GM12874 (cell line): ENCODE measurements around the gene SMO.

Source experiments
- TF ChIP-seq, protein P1 (sequence below): IDR thresholded peaks from 2 replicates; pipeline ENCODE4 v1.5.1; 2011; ENCODE audit warnings: low read depth, mild to moderate bottlenecking, control low read depth, low read length, moderate library complexity; ENCODE audit not compliant: insufficient read depth

SMO gene

DNA sequence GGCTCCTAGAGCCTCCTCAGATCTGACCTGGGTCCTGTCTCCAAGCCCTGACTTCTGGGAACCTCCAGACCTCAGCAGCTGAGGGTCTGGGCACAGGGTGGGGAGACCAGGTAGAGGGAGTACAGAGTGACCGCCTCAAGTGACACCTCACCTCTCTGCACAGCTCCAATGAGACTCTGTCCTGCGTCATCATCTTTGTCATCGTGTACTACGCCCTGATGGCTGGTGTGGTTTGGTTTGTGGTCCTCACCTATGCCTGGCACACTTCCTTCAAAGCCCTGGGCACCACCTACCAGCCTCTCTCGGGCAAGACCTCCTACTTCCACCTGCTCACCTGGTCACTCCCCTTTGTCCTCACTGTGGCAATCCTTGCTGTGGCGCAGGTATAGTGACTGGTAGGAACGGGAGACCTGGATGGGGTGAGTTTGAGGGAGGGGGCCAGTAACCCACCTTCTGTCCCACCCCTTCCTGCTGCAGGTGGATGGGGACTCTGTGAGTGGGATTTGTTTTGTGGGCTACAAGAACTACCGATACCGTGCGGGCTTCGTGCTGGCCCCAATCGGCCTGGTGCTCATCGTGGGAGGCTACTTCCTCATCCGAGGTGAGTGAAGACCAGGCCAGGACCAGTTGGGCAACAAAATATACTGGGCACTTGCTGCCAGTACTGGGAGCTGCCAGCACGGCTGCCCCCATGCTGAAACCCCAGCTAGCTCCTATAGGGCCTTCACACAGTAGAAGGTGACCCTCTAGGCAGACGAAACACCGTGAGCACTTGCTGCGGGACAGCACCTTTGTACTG lies 17.8 kb downstream of the SMO start:
- TF ChIP-seq, protein P1, sequence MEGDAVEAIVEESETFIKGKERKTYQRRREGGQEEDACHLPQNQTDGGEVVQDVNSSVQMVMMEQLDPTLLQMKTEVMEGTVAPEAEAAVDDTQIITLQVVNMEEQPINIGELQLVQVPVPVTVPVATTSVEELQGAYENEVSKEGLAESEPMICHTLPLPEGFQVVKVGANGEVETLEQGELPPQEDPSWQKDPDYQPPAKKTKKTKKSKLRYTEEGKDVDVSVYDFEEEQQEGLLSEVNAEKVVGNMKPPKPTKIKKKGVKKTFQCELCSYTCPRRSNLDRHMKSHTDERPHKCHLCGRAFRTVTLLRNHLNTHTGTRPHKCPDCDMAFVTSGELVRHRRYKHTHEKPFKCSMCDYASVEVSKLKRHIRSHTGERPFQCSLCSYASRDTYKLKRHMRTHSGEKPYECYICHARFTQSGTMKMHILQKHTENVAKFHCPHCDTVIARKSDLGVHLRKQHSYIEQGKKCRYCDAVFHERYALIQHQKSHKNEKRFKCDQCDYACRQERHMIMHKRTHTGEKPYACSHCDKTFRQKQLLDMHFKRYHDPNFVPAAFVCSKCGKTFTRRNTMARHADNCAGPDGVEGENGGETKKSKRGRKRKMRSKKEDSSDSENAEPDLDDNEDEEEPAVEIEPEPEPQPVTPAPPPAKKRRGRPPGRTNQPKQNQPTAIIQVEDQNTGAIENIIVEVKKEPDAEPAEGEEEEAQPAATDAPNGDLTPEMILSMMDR, result no peak

DNA sequence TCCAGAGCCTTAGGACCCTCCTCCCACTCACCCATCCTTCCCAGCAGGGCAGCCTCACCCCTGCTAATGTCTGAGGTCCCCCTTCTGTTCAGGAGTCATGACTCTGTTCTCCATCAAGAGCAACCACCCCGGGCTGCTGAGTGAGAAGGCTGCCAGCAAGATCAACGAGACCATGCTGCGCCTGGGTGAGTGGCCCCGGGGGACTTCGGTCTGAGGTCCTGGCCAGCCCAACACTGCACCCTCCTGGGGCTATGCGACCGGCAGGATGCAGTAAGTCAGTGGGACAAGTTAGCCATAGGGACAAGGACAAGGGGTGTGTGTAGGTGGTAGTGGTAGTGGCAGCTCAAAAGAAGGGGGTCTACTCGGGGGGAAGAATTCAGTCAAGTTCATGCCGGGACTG lies 20.2 kb downstream of the SMO start:
- TF ChIP-seq, protein P1, result no peak

DNA sequence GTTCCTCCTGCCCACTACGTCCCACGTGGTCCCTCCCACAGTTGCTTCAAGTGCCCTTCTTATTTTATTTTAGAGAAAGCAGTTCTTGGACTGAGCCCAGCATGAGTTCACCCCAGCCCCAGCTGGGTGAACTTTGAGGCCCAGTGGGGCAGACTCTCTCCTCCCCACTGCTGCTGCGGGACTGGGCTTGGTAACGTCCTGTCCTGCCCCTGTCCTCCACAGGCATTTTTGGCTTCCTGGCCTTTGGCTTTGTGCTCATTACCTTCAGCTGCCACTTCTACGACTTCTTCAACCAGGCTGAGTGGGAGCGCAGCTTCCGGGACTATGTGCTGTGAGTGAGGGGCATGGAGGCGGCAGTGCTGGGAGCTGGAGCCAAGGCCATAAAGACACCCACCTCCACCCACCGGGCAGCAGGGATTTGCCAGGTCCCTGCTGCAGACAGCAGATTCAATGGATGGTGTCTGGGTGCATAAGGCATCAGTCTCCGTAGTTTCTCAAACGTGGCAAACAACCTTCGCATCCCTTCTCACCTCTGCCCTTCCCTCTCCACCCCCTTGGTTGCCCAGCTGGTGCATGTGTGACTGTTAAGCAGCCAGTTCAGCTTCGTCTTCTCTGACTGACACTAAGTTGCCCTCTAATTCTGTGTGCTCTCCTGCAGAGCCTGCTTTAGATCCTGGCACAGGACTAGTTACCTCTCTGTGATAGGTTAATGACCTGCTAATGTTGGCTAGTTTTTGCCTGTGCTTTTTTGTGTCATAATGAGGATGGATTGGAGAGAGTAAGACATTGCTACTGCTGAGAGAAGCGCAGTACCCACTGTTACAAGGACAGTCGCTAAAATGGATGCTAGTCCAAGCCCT lies 20.9 kb downstream of the SMO start:
- TF ChIP-seq, protein P1, result no peak

DNA sequence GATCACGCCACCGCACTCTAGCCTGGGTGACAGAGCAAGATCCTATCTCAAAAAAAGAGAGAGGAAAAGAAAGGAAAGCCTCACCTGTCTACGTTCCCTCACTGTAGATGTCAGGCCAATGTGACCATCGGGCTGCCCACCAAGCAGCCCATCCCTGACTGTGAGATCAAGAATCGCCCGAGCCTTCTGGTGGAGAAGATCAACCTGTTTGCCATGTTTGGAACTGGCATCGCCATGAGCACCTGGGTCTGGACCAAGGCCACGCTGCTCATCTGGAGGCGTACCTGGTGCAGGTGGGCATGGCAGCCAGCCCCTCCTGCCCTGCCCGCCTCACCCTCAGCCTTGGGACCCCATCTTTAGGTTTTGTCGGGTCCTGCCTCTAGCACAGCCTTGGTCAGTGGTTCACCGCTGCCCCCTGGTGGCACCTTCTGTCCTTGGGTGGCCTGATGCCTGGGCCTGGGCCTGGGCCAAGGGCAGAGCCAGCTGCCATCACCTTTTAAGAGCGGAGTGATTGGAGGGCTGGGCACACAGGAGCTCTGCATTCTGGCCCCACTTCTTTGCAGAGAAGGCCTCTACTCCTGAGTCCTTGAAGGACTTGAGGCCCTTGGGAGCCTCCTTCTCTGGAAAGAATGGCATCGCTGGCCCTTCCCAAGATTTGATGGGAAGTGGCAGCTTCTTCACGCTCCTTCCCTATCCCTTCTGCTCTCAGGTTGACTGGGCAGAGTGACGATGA lies 22.0 kb downstream of the SMO start:
- TF ChIP-seq, protein P1, result peak; percentile 92

DNA sequence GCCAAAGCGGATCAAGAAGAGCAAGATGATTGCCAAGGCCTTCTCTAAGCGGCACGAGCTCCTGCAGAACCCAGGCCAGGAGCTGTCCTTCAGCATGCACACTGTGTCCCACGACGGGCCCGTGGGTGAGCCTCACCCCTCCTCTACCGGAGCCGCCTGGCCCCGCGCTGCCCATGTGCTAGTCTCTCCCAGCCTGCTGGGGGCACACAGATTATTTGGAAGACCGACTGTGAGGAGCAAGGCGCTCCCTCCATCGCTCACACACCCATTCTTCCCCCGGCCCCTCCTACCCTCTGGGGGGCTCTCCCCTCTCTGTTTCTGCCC lies 22.5 kb downstream of the SMO start:
- TF ChIP-seq, protein P1, result no peak

DNA sequence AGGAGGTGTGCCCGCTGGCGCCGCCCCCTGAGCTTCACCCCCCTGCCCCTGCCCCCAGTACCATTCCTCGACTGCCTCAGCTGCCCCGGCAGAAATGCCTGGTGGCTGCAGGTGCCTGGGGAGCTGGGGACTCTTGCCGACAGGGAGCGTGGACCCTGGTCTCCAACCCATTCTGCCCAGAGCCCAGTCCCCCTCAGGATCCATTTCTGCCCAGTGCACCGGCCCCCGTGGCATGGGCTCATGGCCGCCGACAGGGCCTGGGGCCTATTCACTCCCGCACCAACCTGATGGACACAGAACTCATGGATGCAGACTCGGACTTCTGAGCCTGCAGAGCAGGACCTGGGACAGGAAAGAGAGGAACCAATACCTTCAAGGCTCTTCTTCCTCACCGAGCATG lies 23.7 kb downstream of the SMO start:
- TF ChIP-seq, protein P1, result no peak

DNA sequence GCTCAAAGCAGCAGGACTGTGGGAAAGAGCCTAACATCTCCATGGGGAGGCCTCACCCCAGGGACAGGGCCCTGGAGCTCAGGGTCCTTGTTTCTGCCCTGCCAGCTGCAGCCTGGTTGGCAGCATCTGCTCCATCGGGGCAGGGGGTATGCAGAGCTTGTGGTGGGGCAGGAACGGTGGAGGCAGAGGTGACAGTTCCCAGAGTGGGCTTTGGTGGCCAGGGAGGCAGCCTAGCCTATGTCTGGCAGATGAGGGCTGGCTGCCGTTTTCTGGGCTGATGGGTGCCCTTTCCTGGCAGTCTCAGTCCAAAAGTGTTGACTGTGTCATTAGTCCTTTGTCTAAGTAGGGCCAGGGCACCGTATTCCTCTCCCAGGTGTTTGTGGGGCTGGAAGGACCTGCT lies 24.2 kb downstream of the SMO start:
- TF ChIP-seq, protein P1, result no peak
